ENCODE results near the gene FAM131C.

FAM131C gene

DNA sequence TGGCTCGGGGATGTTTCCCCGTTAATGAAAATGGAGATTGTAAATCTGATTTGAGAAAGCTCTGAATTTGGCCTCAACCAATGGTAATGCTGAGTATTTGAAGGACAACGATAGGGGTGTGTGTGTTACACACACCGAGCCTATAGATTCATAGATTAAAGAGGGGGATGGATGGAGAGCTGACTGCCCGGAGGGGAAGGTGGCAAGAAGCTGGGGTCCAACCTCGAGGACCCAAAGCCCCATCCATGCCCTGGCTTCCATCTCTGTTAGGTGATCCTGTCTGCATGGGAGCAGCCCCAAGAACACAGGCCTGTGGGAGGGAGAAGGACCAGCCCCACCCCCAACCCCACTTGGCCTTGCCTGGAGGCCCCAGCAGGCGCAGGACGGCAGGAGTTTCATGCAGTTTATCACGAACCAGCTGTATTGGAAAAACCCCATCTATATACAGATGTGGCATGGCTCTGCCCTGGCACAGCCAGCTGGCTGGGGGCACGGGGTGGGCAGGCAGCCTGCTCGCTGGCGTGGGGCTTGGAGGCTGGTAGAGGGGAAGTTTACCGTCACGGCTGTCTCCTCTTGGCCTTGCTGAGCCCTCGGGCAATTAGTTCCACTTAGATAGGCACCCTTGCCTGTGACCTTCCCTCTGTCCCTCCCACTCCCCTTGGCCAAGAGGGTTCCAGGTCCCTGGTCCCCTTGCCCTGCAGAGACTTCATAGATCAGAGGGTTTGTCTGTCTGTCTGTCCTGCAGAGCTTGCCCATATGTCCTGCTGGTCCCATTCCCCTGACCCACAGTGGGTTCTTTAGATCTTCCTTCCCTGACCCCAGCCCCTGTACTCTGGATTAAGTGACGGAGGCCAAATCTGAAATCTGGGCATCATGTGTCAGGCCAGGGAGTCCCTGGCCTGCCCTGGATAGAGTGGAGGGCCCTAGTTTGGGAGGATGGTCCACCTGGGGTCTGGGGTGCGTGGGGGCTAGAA is 58.7 kb downstream of the FAM131C start:
- no peak for DNase-seq

DNA sequence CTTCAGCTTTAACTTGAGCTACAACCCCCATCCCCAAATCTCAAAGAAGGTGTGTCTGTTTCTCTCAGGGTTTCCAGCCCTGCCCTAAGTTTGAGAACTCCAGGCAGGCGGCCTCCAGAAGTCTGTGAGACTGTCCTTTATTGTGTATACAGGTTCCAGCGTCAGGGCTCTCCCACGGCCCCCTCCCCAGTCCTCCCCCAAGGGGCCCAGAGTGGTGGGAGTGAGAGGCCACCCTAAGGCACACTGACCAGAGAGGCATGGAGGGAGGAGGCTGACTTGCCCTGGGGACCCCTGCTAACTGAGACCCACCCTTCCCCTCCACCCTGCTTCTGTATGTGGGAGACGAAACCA is 59.6 kb downstream of the FAM131C start:
- no peak for DNase-seq

DNA sequence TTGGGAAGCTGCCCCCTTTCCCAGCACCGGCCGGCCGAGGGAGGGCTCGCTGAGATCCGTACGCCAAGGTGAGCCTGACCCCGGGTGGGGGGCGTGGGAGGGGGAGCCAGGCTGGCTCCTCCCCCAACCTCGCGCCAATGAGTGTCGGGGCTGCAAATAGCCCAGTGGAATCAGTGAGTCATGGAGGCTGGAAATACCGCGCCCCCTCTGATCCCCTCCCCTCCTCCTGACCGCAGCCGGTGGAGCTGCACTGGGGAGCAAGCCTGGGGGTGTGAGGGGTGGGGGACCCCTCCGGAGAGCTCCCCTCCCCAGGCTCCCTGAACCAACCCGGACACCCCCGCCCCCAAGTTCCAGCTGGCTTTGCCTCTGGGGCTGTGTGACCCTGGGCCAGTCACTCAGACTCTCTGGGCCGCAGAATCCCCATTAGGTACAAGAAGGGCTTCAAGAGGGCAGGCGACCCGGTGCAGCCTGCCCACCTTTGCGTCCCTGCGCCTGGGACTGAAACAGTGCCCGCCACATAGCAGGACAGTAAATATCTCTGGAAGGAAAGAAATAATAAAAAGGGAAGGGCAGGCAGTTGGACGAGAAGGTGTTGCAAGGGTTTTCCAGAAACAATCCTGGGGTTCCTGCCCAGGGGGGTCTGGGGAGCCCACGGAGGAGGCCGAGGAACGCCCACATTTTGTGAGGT is 60.1 kb downstream of the FAM131C start:
- DNase-seq, result no peak

DNA sequence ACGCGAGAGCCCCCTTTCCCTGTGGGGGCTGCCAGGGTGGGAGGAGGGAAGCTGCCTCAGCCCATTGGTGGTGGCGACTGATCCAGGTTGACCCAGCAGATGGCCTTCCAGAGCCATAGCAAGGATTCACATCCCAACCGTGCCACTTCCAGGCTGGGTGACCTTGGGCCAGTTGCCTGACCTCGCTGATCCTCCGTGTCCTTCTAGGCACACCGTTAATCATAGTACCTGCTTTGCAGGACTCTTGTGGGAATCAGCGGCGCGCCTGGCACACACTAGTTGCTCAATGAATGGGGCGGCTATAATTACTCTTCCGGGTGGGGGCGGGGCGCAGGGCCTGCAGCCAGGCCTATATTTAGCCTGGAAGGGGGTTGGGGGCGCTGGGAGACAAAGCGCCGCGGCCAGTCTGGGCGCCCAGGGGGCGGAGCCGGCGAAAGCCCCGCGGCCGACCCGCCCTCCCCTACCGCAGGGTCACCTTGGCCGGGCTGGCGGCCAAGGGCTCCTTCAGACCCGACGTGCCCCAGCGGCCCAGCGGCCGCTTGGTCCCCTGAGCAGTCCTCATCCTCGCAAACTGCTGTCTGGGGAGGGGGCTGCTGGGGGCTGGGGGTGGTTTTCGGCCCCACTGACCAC is 60.7 kb downstream of the FAM131C start:
- no peak for DNase-seq

DNA sequence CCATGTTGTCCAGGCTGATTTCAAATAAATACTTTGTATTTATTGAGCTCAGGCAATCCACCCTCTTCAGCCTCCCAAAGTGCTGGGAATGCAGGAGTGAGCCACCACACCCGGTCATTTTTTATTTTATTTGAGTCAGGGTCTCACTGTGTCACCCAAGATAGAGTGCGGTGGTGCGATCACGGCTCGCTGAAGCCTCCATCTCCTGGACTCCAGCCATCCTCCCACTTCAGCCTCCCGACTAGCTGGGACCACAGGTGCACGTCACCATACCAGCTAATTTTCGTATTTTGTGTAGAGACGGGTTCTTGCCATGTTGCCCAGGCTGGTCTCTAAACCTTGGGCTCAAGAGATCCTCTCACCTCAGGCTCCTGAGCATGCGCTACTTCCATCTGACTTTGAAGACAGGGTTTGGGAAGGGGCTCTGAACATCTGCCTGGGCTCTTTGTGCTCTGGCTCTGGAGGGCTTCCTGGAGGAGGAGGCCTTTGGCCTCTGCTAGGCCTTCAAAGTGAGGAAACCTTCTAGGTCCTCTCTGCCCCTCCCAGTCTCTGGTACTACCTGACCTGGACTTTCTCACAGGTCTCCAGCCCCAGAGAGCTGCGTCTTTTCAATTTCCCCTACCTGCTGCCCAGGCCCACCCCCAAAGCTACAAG is 61.4 kb downstream of the FAM131C start:
- DNase-seq, result no peak

DNA sequence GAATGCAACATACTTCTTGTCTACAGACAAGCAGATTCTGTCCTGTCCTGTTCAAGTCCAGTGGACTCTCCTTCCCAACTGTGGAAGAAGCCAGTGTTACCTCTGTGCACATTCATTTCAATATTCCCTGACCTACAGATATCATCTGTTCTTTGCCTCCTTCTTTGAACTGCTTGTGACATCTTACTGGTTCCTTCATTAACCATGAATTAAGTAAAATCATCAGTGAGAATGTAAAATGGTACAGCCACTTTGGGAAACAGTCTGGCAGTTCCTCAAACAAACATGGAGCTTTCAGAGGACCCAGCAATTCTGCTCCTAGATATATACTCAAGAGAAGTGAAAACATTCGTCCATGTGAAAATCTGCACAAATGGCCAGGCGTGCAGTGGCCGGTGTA is 62.6 kb downstream of the FAM131C start:
- no peak for DNase-seq

DNA sequence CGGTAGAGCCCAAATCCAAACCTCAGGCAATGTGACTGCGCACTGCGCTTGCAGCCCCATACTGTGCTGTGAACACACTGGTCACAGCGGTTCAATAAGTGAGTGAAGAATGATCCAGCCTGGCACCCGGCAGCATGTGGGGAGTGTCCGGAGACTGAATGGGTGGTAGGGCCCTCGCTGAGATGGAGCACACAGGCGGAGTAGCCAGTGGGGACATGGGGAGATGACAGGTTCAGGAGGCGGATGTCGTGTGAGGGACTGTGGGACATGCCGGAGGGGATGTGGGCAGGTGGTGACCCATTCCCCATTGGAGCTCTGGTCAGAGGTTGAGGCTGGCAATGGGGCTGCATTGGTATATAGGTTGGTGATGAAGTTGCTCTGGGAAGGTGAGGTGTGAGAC is 63.8 kb downstream of the FAM131C start:
- no peak for DNase-seq

DNA sequence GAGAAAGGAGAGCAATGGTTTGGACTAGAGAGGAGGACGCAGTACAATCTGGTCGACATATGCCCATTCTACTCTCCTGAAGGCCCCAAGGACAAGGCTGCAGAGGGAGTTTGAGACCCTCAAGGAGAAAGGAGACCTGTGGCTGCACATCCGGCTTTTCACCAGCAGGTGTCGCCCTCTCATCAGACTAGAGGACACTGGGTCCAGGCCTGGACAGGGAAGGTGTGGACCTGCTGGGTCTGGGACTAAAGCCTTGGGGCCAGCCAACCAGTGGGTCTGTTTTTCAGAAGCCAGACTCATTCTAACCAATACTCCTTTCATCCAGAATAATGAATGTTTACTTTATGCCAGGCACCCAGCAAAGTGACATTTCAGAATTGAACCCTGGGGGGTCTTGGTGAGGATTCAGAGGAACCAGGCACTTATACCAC is 64.4 kb downstream of the FAM131C start:
- DNase-seq, result peak; percentile 45
